HL-60 (cell line): ENCODE data around the gene TSPOAP1.

Experiments
- GABPA ChIP-seq: IDR thresholded peaks from 2 replicates; pipeline ENCODE4 v1.6.1; 2012; ENCODE audit warnings: low read depth
- POLR2AphosphoS5 ChIP-seq: IDR thresholded peaks from 2 replicates; pipeline ENCODE4 v1.6.1; 2012; ENCODE audit warnings: low read depth
- SPI1 ChIP-seq: IDR thresholded peaks from 2 replicates; pipeline ENCODE4 v1.6.1; 2012; ENCODE audit warnings: low read depth, mild to moderate bottlenecking, borderline replicate concordance
- TF ChIP-seq, protein P1 (sequence below): IDR thresholded peaks from one replicate; pipeline ENCODE4 v1.5.1; 2011; ENCODE audit warnings: low read length, control low read depth, inconsistent platforms; ENCODE audit not compliant: insufficient read depth
- TF ChIP-seq, protein P2 (sequence below): IDR thresholded peaks from 2 replicates; pipeline ENCODE4 v1.6.1; 2012; ENCODE audit warnings: low read depth; ENCODE audit not compliant: insufficient replicate concordance

DNA sequence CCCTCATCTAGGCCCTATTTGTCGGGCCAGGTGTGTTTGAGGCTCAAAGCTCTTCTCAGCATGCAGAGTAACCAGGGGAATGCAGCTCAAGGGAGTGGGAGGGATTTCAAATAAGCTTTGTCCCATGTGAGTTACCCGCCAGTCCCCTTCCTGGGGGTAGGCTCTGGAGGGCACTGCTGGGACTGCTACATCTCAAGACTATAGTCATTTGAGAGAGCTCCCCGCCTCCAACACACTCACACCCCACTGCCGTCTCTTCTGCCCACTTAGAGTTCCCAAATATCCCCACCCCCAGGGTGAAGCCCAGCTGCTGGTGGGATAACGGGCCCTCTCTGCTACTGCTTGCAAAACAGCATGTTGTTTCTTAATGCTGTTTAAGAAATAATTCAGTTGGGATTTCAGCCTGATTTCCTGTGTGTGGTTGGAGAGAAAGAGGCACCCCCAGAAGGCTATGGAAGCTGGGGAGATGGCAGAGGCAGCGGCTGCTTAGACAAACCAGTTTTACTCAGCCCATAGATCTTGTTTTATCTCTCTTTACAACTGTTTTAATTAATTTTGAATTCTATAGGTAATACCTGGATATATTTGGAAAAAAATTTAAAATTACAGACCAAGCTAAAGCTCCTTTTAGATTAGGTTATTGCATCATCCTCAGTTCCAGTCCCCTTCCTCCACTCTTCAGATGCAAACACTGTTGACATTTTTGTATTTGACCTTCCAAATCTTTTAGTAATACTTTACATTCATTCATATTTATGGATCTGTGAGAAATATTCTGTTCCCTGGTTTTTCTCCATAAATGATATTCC, 43.8 kb downstream of the TSPOAP1 start:
- TF ChIP-seq, protein P1, sequence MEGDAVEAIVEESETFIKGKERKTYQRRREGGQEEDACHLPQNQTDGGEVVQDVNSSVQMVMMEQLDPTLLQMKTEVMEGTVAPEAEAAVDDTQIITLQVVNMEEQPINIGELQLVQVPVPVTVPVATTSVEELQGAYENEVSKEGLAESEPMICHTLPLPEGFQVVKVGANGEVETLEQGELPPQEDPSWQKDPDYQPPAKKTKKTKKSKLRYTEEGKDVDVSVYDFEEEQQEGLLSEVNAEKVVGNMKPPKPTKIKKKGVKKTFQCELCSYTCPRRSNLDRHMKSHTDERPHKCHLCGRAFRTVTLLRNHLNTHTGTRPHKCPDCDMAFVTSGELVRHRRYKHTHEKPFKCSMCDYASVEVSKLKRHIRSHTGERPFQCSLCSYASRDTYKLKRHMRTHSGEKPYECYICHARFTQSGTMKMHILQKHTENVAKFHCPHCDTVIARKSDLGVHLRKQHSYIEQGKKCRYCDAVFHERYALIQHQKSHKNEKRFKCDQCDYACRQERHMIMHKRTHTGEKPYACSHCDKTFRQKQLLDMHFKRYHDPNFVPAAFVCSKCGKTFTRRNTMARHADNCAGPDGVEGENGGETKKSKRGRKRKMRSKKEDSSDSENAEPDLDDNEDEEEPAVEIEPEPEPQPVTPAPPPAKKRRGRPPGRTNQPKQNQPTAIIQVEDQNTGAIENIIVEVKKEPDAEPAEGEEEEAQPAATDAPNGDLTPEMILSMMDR, result no peak
- TF ChIP-seq, protein P2, sequence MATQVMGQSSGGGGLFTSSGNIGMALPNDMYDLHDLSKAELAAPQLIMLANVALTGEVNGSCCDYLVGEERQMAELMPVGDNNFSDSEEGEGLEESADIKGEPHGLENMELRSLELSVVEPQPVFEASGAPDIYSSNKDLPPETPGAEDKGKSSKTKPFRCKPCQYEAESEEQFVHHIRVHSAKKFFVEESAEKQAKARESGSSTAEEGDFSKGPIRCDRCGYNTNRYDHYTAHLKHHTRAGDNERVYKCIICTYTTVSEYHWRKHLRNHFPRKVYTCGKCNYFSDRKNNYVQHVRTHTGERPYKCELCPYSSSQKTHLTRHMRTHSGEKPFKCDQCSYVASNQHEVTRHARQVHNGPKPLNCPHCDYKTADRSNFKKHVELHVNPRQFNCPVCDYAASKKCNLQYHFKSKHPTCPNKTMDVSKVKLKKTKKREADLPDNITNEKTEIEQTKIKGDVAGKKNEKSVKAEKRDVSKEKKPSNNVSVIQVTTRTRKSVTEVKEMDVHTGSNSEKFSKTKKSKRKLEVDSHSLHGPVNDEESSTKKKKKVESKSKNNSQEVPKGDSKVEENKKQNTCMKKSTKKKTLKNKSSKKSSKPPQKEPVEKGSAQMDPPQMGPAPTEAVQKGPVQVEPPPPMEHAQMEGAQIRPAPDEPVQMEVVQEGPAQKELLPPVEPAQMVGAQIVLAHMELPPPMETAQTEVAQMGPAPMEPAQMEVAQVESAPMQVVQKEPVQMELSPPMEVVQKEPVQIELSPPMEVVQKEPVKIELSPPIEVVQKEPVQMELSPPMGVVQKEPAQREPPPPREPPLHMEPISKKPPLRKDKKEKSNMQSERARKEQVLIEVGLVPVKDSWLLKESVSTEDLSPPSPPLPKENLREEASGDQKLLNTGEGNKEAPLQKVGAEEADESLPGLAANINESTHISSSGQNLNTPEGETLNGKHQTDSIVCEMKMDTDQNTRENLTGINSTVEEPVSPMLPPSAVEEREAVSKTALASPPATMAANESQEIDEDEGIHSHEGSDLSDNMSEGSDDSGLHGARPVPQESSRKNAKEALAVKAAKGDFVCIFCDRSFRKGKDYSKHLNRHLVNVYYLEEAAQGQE, result peak; percentile 74
- TF ChIP-seq GABPA (peak; percentile 31; the same call in 1 of the 2 replicates), POLR2AphosphoS5 (peak; percentile 97), SPI1 (peak; percentile 53; the same call in 1 of the 2 replicates)
